ENCODE results near the gene ZNF488. TPM values are rescaled to one million over a fixed set of nuclear protein-coding genes. Genes with fewer than 3 reads are reported as not detected.

ZNF488 gene
- total and polyA plus RNA-seq, 10 of the 15 experiments (the other 5 are each of a cell fraction or from before 2014, with no cell fraction given), result not detected

DNA sequence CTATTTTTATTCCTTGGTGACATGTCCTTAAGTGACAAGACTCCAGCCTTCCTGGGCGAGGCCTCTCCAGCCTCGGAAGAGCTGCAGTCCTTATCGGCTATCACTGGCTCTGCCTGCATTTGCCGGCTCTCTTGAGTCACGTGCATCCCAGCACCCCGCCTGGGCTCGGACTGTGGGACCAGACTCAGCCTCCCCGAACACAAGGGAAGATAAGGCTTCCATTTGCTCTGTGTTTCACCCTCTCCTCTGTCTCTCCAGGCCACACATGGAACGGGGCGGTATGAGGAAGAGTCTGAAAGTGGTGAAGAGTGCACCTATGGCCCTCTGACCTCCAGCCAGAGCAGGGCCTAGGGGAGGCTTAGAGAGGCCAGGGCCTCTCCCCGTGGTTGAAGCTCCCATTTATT is 57.2 kb downstream of the ZNF488 start (continued):
- TF ChIP-seq, protein P1, sequence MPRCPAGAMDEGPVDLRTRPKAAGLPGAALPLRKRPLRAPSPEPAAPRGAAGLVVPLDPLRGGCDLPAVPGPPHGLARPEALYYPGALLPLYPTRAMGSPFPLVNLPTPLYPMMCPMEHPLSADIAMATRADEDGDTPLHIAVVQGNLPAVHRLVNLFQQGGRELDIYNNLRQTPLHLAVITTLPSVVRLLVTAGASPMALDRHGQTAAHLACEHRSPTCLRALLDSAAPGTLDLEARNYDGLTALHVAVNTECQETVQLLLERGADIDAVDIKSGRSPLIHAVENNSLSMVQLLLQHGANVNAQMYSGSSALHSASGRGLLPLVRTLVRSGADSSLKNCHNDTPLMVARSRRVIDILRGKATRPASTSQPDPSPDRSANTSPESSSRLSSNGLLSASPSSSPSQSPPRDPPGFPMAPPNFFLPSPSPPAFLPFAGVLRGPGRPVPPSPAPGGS (IDR thresholded peaks at IDR 0.05; ENCODE audit: borderline replicate concordance, insufficient read depth, low read depth, low read length, poor library complexity, severe bottlenecking), result no peak
- TF ChIP-seq, protein P2, sequence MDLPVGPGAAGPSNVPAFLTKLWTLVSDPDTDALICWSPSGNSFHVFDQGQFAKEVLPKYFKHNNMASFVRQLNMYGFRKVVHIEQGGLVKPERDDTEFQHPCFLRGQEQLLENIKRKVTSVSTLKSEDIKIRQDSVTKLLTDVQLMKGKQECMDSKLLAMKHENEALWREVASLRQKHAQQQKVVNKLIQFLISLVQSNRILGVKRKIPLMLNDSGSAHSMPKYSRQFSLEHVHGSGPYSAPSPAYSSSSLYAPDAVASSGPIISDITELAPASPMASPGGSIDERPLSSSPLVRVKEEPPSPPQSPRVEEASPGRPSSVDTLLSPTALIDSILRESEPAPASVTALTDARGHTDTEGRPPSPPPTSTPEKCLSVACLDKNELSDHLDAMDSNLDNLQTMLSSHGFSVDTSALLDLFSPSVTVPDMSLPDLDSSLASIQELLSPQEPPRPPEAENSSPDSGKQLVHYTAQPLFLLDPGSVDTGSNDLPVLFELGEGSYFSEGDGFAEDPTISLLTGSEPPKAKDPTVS (IDR thresholded peaks at IDR 0.05; ENCODE audit: low read depth, low read length), result no peak

DNA sequence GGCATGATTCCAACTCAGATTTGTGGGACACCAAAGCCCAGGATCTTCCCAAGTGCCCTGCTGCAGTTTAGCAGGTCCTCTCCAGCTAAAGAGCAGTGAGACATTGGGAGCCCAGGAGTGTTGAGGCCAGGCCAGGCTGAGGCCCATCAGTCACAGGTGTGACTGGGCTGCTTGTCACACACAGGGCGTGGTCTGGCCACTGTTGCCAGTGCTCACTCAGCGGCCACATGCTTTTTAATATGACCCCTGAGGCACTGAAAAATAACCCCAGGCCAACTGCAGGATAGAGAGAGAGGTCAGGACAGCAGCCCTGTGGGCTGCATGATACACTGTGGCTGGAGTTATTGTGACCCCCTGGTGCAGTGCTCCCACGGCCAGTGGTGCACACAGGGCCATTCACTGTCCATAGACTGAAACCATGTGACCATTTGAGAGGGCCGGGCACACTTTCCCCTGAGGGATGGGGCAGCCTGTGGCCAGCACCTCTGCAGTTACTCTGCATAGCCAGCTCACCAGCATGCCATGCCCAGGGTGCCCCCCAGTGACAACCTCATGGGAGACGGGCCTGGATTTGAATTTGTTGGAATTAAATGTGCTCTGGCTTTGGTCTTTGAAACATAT is 57.7 kb downstream of the ZNF488 start:
- no peak overlapping the region for H3K9ac ChIP-seq (ENCODE audit: control insufficient read depth, insufficient read depth, low read length)
- H3K79me2 ChIP-seq (ENCODE audit: control insufficient read depth, insufficient read depth, low read length), result no peaks in the 10 kb centered on the region
- no TSS peak for BruUV-seq (replicated peaks)
- H3K27me3 ChIP-seq (replicated peaks in 1 of 2; ENCODE audit: control insufficient read depth in 2 of 2, insufficient read depth in 2 of 2, low read length in 1 of 2), result no peaks in the 10 kb centered on the region; a peak in 2 of 4 replicates
- intact Hi-C loops (cut with micrococcal nuclease; ENCODE audit: unreplicated experiment), result no loop called here
- no peaks in the 10 kb centered on the region for H3K4me1 ChIP-seq (ENCODE audit: control insufficient read depth, insufficient read depth, low read length)
- in situ Hi-C loops (cut with MboI), result no loop called here
- no peaks in the 10 kb centered on the region for H3K9me3 ChIP-seq (replicated peaks; ENCODE audit: control insufficient read depth, insufficient read depth, low read length)
- no peak for FAIRE-seq
- ATAC-seq, result no peak
- 9% methylated on average over 5 of the region's 5 CpGs for WGBS (ENCODE audit: insufficient coverage, insufficient replicate concordance, low lambda C conversion rate, missing lambda C conversion rate)
- no peak overlapping the region for H3K4me2 ChIP-seq (ENCODE audit: control insufficient read depth, insufficient read depth)
- no peak overlapping the region for H2AFZ ChIP-seq (ENCODE audit: control insufficient read depth, low read depth, low read length)
- H3K4me3 ChIP-seq, result no peak overlapping the region
- no peaks in the 10 kb centered on the region for H3K36me3 ChIP-seq (ENCODE audit: control insufficient read depth in 2 of 2, insufficient read depth in 2 of 2, low read length in 1 of 2)
- ChIA-PET CTCF (no interaction called here), POLR2A (no interaction called here), RAD21 (ENCODE audit: unreplicated experiment) (no interaction called here), SMC1A (ENCODE audit: uncharacterized antibody, unreplicated experiment) (no interaction called here)
- no peak for DNase-seq (ENCODE audit: low read depth, low spot score)
- no peaks in the 10 kb centered on the region; the same call in 1 of the 2 replicates for H4K20me1 ChIP-seq (ENCODE audit: control insufficient read depth, insufficient read depth)
- no peak overlapping the region for H3K27ac ChIP-seq (ENCODE audit: control insufficient read depth, insufficient read depth)
- no peak for TF ChIP-seq HDAC2 (IDR thresholded peaks at IDR 0.05)
- TF ChIP-seq ZNF217 (IDR thresholded peaks at IDR 0.05), result no peak
- TF ChIP-seq WRNIP1 (IDR thresholded peaks at IDR 0.05; ENCODE audit: borderline replicate concordance, low read depth, low read length), result no peak
- TF ChIP-seq, protein P3, sequence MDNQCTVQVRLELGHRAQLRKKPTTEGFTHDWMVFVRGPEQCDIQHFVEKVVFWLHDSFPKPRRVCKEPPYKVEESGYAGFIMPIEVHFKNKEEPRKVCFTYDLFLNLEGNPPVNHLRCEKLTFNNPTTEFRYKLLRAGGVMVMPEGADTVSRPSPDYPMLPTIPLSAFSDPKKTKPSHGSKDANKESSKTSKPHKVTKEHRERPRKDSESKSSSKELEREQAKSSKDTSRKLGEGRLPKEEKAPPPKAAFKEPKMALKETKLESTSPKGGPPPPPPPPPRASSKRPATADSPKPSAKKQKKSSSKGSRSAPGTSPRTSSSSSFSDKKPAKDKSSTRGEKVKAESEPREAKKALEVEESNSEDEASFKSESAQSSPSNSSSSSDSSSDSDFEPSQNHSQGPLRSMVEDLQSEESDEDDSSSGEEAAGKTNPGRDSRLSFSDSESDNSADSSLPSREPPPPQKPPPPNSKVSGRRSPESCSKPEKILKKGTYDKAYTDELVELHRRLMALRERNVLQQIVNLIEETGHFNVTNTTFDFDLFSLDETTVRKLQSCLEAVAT (IDR thresholded peaks at IDR 0.05), result no peak
- TF ChIP-seq, protein P4, sequence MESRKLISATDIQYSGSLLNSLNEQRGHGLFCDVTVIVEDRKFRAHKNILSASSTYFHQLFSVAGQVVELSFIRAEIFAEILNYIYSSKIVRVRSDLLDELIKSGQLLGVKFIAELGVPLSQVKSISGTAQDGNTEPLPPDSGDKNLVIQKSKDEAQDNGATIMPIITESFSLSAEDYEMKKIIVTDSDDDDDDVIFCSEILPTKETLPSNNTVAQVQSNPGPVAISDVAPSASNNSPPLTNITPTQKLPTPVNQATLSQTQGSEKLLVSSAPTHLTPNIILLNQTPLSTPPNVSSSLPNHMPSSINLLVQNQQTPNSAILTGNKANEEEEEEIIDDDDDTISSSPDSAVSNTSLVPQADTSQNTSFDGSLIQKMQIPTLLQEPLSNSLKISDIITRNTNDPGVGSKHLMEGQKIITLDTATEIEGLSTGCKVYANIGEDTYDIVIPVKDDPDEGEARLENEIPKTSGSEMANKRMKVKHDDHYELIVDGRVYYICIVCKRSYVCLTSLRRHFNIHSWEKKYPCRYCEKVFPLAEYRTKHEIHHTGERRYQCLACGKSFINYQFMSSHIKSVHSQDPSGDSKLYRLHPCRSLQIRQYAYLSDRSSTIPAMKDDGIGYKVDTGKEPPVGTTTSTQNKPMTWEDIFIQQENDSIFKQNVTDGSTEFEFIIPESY (IDR thresholded peaks at IDR 0.05), result no peak
- TF ChIP-seq, protein P5, sequence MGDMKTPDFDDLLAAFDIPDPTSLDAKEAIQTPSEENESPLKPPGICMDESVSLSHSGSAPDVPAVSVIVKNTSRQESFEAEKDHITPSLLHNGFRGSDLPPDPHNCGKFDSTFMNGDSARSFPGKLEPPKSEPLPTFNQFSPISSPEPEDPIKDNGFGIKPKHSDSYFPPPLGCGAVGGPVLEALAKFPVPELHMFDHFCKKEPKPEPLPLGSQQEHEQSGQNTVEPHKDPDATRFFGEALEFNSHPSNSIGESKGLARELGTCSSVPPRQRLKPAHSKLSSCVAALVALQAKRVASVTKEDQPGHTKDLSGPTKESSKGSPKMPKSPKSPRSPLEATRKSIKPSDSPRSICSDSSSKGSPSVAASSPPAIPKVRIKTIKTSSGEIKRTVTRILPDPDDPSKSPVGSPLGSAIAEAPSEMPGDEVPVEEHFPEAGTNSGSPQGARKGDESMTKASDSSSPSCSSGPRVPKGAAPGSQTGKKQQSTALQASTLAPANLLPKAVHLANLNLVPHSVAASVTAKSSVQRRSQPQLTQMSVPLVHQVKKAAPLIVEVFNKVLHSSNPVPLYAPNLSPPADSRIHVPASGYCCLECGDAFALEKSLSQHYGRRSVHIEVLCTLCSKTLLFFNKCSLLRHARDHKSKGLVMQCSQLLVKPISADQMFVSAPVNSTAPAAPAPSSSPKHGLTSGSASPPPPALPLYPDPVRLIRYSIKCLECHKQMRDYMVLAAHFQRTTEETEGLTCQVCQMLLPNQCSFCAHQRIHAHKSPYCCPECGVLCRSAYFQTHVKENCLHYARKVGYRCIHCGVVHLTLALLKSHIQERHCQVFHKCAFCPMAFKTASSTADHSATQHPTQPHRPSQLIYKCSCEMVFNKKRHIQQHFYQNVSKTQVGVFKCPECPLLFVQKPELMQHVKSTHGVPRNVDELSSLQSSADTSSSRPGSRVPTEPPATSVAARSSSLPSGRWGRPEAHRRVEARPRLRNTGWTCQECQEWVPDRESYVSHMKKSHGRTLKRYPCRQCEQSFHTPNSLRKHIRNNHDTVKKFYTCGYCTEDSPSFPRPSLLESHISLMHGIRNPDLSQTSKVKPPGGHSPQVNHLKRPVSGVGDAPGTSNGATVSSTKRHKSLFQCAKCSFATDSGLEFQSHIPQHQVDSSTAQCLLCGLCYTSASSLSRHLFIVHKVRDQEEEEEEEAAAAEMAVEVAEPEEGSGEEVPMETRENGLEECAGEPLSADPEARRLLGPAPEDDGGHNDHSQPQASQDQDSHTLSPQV (IDR thresholded peaks at IDR 0.05), result no peak
- TF ChIP-seq POLR2AphosphoS2 (IDR thresholded peaks at IDR 0.05; ENCODE audit: low read depth, low read length), result no peak
